Testis (tissue), 2 donors: ENCODE results near the gene N4BP3.

Source experiments
- POLR2A ChIP-seq: fragments of 450-650 bp; IDR thresholded peaks from one replicate; pipeline ENCODE4 v1.6.1; 2017; ENCODE audit warnings: antibody characterized with exemption, mild to moderate bottlenecking, moderate library complexity
- TF ChIP-seq, protein P1 (sequence below), 3 experiments: fragments of 450-650 bp in 2 of 3; fragments of 200-600 bp in 1 of 3; sonication (generic) in 1 of 3; IDR thresholded peaks; one replicate each; pipeline ENCODE4 v1.5.1; 2016 to 2019; ENCODE audit warnings: antibody characterized with exemption in 3 of 3, mild to moderate bottlenecking in 2 of 3, moderate library complexity in 1 of 3

DNA sequence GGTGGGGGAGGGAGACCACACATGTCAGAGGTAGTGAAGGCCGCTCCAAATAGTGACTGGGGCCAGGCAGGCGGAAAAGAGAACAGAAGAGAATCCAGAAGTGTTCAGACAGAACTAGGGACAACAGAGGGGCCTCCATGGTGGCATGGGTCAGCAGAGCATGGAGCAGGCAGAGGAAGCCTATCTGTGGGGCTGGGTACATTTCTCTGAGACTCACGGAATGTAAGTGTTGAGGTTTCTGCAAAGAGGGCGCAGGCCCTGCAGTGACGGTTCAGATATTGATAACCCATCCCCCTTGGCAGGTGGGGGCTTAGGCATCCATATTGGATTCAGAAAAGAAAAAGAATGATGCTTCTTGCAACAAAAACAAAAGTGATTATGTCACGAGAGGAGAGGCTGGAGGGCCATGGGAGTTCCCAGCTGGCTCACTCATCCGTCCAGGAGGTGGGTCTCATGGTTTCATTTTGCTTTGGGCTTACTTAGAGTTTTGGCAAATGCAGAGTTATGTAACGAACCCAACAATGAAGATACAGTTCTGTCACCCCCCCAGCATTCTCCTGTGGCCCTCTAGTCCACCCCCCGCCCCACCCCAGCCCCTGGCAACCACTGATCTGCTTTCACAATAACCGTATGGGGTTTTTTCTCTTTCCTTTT, 12.0 kb downstream of the N4BP3 start:
- TF ChIP-seq POLR2A, result no peak
- TF ChIP-seq, protein P1, sequence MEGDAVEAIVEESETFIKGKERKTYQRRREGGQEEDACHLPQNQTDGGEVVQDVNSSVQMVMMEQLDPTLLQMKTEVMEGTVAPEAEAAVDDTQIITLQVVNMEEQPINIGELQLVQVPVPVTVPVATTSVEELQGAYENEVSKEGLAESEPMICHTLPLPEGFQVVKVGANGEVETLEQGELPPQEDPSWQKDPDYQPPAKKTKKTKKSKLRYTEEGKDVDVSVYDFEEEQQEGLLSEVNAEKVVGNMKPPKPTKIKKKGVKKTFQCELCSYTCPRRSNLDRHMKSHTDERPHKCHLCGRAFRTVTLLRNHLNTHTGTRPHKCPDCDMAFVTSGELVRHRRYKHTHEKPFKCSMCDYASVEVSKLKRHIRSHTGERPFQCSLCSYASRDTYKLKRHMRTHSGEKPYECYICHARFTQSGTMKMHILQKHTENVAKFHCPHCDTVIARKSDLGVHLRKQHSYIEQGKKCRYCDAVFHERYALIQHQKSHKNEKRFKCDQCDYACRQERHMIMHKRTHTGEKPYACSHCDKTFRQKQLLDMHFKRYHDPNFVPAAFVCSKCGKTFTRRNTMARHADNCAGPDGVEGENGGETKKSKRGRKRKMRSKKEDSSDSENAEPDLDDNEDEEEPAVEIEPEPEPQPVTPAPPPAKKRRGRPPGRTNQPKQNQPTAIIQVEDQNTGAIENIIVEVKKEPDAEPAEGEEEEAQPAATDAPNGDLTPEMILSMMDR (IDR thresholded peaks at IDR 0.05), result no peak
